Measurements from ENCODE around the gene MAZ. TPM values are rescaled to one million over a fixed set of nuclear protein-coding genes. Genes with fewer than 3 reads are reported as not detected.

Gene MAZ
- total RNA-seq, 1 donor from 2014 or later: 247 TPM

GRCh38 chr16:29816694-29817441, 10.5 kb downstream of the MAZ start:
- Histone ChIP-seq H2AFZ (ENCODE audit: low read depth, low read length) (peak overlapping the region; percentile 93), H3K9ac (ENCODE audit: low read length) (peak overlapping the region; percentile 83), H3K4me3 (ENCODE audit: insufficient read depth, low read depth, low read length) (peak overlapping the region; percentile 79), H3K27me3 (ENCODE audit: insufficient read depth, low read length) (no peaks in the 10 kb centered on the region), H4K20me1 (ENCODE audit: insufficient read depth, low read length) (peaks cover 6% of the 10 kb centered on the region), H3K36me3 (ENCODE audit: insufficient read depth, low read length) (peaks cover 4% of the 10 kb centered on the region), H3K27ac (ENCODE audit: low read depth, low read length) (peak overlapping the region; percentile 85), H3K9me3 (ENCODE audit: insufficient read depth, low read depth, low read length) (no peaks in the 10 kb centered on the region), H3K4me1 (ENCODE audit: insufficient read depth, low read length) (peaks cover 29% of the 10 kb centered on the region), H3K4me2 (ENCODE audit: low read length) (peak overlapping the region; percentile 93), H3K79me2 (ENCODE audit: insufficient read depth, low read length) (peaks cover 58% of the 10 kb centered on the region)
- FAIRE-seq (no peak), DNase-seq (ENCODE audit: low read depth) (no peak)
- H3K4me3 Mint-ChIP-seq (ENCODE audit: unreplicated experiment): peak overlapping the region; percentile 89
- H3K36me3 Mint-ChIP-seq (ENCODE audit: low read depth, unreplicated experiment): peaks cover 8% of the 10 kb centered on the region
- H3K27ac Mint-ChIP-seq (ENCODE audit: unreplicated experiment): peak overlapping the region; percentile 41
- TF ChIP-seq CTCF (IDR thresholded peaks at IDR 0.05; ENCODE audit: insufficient read depth, low read depth, low read length) (no peak), EZH2 (IDR thresholded peaks at IDR 0.05; ENCODE audit: insufficient read depth, low read length) (no peak)
- peaks cover 26% of the 10 kb centered on the region for H3K4me1 Mint-ChIP-seq (ENCODE audit: low read depth, unreplicated experiment)
- H3K9me3 Mint-ChIP-seq (ENCODE audit: unreplicated experiment): no peaks in the 10 kb centered on the region
- H3K27me3 Mint-ChIP-seq (ENCODE audit: low read depth, unreplicated experiment): no peaks in the 10 kb centered on the region

- peaks cover 30% of the 10 kb centered on the region for H3K4me1 Mint-ChIP-seq (ENCODE audit: low read depth, unreplicated experiment)
- H3K36me3 ChIP-seq (ENCODE audit: insufficient read depth, low read length): peaks cover 4% of the 10 kb centered on the region
- TF ChIP-seq CTCF (IDR thresholded peaks at IDR 0.05; ENCODE audit: insufficient read depth, low read depth, low read length) (no peak), EZH2 (IDR thresholded peaks at IDR 0.05; ENCODE audit: insufficient read depth, low read length) (no peak)
- no peaks in the 10 kb centered on the region for H3K9me3 Mint-ChIP-seq (ENCODE audit: unreplicated experiment)
- H3K27me3 Mint-ChIP-seq (ENCODE audit: low read depth, unreplicated experiment): no peaks in the 10 kb centered on the region
- H3K4me2 ChIP-seq (ENCODE audit: low read length): peak overlapping the region; percentile 34
- H3K79me2 ChIP-seq (ENCODE audit: insufficient read depth, low read length): peaks cover 71% of the 10 kb centered on the region
- H3K36me3 Mint-ChIP-seq (ENCODE audit: low read depth, unreplicated experiment): peaks cover 8% of the 10 kb centered on the region
- no peaks in the 10 kb centered on the region for H3K27me3 ChIP-seq (ENCODE audit: insufficient read depth, low read length)
- peaks cover 40% of the 10 kb centered on the region for H3K4me1 ChIP-seq (ENCODE audit: insufficient read depth, low read length)
- peaks cover 6% of the 10 kb centered on the region for H4K20me1 ChIP-seq (ENCODE audit: insufficient read depth, low read length)
- DNase-seq (ENCODE audit: low read depth): no peak
- no peak overlapping the region for H3K27ac ChIP-seq (ENCODE audit: low read depth, low read length)
- no peaks in the 10 kb centered on the region for H3K9me3 ChIP-seq (ENCODE audit: insufficient read depth, low read depth, low read length)
- H3K4me3 ChIP-seq (ENCODE audit: insufficient read depth, low read depth, low read length): no peak overlapping the region
- H3K27ac Mint-ChIP-seq (ENCODE audit: unreplicated experiment): peak overlapping the region; percentile 28
- no peak overlapping the region for H2AFZ ChIP-seq (ENCODE audit: low read depth, low read length)
- no peak for FAIRE-seq
- no peak overlapping the region for H3K9ac ChIP-seq (ENCODE audit: low read length)
- H3K4me3 Mint-ChIP-seq (ENCODE audit: unreplicated experiment): peak overlapping the region; percentile 89
Observed at GRCh38 chr16:29818082-29818481, 11.8 kb downstream of the MAZ start.

- Mint-ChIP-seq H3K9me3 (ENCODE audit: unreplicated experiment) (no peaks in the 10 kb centered on the region), H3K4me1 (ENCODE audit: low read depth, unreplicated experiment) (peaks cover 26% of the 10 kb centered on the region), H3K27ac (ENCODE audit: unreplicated experiment) (no peak overlapping the region), H3K36me3 (ENCODE audit: low read depth, unreplicated experiment) (peaks cover 8% of the 10 kb centered on the region), H3K27me3 (ENCODE audit: low read depth, unreplicated experiment) (no peaks in the 10 kb centered on the region), H3K4me3 (ENCODE audit: unreplicated experiment) (peak overlapping the region; percentile 87)
- FAIRE-seq (no peak), DNase-seq (ENCODE audit: low read depth) (no peak)
- H3K4me3 ChIP-seq (ENCODE audit: insufficient read depth, low read depth, low read length): peak overlapping the region; percentile 85
- peaks cover 82% of the 10 kb centered on the region for H3K79me2 ChIP-seq (ENCODE audit: insufficient read depth, low read length)
- no peaks in the 10 kb centered on the region for H3K27me3 ChIP-seq (ENCODE audit: insufficient read depth, low read length)
- peaks cover 52% of the 10 kb centered on the region for H3K4me1 ChIP-seq (ENCODE audit: insufficient read depth, low read length)
- peaks cover 4% of the 10 kb centered on the region for H3K36me3 ChIP-seq (ENCODE audit: insufficient read depth, low read length)
- H3K9me3 ChIP-seq (ENCODE audit: insufficient read depth, low read depth, low read length): no peaks in the 10 kb centered on the region
- H2AFZ ChIP-seq (ENCODE audit: low read depth, low read length): no peak overlapping the region
- H4K20me1 ChIP-seq (ENCODE audit: insufficient read depth, low read length): peaks cover 9% of the 10 kb centered on the region
- no peak overlapping the region for H3K27ac ChIP-seq (ENCODE audit: low read depth, low read length)
- no peak for TF ChIP-seq CTCF (IDR thresholded peaks at IDR 0.05; ENCODE audit: insufficient read depth, low read depth, low read length)
- TF ChIP-seq EZH2 (IDR thresholded peaks at IDR 0.05; ENCODE audit: insufficient read depth, low read length): no peak
- peak overlapping the region; percentile 79 for H3K9ac ChIP-seq (ENCODE audit: low read length)
- peak overlapping the region; percentile 92 for H3K4me2 ChIP-seq (ENCODE audit: low read length)
Observed at GRCh38 chr16:29819506-29819905, 13.2 kb downstream of the MAZ start.

All from astrocyte (in vitro differentiated cells and primary cell).